HG03521 (cell line): Measurements from ENCODE around the gene ARHGEF4.

Source experiments
- ATAC-seq: cut with Tn5 transposase; IDR thresholded peaks from one replicate; pipeline ENCODE4 v1.9.1; 2021; ENCODE audit warnings: mild to moderate bottlenecking, moderate library complexity; ENCODE audit not compliant: unreplicated experiment

The ARHGEF4 gene

DNA sequence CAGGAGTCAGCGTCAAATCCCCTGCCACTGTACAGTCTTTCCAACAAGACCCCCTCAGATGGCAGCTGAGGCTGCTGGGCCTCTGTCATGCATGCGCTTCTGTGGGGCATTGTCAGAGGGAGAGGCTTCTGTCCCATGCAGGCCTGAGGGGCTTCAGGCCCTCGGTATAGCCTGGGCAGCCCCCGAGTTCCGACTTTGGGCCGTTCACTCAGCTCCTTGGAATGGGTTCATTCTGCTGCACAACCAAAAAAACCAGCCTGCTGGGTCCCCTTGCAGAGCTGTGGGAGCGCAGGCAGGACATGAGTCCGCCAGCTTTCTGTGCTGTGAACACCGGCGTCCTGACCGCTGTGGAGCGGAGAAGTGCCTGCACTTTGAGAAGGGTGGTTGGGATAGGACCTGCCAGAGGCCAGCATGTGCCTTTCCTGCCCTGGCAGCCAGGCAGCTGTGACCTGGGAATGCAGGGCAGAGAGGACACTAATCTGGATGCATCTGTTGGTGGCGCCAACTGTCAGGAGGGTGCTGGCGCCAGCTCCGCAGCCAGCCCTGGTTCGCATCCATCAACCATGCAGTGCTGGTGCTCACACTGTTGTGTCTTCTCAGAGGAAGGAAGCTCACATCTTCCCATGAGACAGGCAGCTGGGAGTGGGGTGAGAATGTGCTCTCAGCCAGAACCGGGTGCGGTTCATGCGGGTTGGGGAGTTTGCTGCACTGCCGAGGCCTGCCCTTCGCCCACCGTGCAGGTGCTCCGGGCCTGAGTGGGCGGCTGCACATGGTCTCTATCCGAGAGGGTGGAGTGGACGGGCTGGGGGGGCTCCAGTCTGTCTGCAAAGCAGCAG lies 14.3 kb downstream of the ARHGEF4 start:
- ATAC-seq, result no peak

DNA sequence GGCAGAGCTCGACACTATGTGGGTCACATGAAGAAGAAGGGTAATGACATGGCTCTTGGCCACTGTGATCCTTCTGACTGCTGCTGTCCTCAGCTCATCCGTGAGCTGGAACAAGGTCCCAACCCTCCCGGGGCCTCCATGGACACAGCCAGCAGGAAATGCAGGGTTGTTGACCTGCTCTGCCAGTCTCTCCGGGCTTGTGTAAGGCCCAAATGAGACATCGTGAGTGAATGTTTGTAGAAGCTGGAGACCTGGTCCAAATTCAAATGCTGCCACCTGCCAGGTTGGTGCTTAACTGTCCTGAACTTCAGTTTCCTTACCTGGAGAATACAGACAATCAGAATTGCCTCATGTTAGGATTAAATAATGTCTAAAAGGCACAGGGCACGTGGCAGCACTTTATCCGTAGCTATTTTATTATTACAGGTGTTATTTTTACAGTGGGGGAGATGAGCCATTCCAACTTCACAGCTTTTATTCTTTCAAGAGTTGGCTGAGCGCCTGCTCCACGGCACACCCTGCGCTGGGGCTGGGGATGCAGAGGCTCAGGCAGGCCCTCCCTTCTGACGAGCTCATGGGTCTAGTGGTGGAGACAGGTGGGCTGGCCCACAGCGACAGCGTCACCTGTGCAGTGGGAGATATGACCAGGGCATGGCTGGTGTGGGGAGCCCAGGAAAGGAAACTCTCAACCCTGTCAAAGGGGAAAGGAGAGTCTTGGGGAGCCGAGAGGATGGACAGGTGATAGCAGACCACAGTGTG lies 15.1 kb downstream of the ARHGEF4 start:
- ATAC-seq, result no peak

DNA sequence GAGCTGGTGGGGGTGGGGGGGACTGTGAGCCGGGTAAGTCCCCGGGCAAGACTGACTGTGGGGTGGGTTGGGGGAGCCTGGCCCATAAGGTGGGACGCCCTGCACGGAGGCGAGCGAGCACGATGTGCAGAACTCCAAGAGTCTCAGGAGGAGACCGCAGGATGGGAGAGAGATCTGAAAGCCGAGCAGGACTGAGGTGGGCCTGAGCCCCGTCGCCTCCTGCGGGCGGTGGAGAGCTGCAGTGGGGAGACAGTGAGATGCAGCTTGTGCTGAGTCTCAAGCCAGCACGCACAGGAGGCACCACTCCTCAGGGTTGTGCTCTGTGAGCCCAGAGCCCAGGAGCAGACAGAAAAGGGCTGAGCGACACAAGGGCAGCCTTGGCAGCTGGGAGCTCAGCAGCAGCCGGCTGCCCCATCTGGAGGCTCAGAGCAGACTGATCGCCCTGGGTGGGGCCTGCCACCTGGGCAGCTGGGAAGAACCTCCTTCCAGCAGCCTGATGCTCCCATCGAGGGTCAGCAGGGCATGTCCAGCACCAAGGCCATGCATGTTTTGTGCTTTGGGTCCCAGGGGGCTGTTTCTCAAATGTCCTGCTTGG lies 15.9 kb downstream of the ARHGEF4 start:
- no peak for ATAC-seq

DNA sequence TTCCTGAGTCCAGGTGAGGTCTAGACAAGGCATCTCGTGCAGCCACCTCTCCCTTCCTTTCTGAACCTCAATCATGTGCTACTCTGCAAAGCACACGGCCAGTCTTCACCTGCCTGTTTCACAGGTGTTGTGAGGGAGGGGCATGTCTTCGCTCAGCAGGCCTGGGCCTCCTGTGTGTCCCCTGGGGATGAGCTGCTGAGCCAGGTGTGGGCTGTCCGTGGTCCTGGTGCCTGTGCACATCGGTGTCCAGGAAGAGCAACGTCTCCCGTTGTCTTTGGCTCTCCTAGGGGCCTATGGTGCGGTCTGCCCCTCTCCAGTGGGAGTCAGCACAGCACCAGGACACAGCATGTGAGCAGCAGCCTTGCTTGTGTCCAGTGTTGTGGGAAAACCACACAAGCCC lies 16.7 kb downstream of the ARHGEF4 start:
- no peak for ATAC-seq

DNA sequence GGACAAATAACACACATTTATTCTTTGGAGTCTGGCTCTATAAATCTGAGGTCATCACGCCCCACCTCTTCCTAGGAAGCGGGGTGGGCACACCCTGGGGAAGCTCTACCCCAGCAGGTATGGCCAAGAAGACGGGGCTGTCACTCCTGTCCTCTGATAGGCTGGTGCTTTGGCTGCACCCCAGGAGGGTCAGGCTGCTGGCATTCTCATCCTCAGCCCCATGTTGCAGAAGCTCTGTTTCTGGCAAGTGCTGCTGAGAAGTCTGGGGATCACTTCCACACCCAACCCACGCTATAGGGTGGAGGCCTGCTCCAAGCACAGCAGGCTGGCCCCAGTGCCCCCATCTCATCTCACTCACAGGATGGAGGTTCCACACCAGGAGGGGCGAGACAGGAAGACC lies 17.6 kb downstream of the ARHGEF4 start:
- ATAC-seq, result no peak

DNA sequence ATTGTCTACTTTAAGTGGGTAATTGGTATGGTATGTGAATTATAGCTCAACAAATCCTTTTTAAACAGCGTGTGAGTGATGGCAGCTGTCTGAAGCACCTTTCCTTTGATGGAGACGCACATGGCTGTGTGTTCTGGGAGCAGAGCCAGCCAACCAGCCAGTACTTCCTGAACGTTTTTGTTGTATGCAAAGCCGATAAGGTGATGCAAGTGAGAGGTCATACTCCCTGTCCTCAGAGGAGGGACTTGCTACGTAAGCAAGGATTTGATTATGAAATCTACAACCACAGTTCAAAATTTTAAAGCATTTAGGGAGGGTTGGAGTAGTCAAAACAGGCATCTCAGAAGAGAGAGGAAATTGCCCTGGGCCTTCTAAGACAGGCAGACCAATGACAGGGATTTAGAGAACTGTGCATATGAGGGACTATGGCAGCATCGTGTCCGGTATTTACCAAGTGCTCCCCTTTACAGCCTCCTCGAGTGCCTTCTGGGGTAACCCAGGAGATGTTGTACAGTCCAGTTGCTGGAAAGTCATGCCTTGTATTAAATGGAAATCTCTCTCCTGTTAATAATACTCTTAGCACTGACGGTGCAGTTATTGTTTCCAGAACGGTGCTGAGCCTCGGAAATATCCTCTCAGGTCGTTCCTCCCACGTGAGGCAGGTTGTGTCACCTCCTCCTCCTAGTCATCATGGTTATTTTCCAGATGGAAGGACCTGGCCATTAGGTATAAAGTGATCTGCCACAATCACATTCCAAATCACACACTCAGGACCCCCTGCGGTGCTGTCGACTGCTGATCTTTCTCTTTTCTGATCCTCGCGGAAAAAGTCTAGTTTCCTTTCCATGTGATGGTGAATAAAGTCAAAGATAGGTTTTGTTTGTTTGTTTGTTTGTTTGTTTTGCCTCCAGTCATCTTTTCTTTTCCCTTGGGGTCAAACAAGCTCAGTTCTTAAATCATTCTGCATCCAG lies 28.4 kb downstream of the ARHGEF4 start:
- ATAC-seq, result no peak

DNA sequence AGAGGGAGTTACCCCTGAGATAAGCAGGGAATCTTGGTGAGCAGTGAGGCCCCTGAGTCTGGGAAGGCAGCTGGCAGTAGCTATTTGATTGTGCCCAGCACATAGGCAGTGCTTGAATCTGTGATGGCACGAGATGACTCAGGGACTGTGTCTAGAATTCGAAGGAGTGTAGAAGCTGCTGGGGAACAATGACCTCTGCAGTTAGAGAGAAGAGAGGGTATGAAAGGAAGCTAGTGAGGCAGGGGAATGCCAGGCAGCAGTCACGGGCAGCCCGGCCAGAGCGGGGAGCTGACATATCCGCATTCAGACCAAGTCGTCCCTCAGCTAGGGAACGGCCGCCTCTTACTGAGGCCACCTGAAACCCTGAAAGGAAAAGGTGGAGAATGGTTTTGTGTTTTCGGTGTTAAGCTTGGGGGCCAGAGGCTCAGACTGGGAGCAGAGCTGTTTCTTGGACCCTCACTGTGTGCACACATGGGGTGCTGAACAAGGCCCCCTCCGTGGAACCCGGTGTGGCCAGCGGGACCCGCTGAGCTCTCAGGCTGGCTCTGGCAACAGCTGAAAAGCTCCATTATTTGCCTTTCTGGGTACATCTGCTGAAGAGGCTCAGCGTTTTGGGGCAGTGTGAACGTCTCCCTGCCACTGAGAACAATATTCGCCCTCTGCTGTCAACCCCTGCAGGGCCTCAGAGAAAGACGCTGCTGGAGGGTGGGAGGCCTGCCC lies 32.9 kb downstream of the ARHGEF4 start:
- ATAC-seq, result no peak

DNA sequence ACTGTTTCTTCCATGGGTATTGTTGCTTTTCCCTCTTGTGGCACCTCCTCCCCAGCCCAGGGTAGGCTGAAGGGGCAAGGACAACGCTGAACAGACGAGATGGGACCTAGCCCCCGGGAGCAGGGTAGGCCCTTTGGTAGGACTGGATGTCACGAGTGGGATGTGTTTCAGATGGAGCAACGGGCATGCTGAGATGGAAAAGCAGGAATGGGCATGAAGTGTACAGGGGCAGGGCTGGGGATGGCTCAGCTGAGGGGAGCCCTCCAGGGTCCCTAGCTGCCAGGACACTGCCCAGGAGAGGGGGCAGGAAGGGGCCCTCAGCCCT lies 33.4 kb downstream of the ARHGEF4 start:
- ATAC-seq, result no peak

DNA sequence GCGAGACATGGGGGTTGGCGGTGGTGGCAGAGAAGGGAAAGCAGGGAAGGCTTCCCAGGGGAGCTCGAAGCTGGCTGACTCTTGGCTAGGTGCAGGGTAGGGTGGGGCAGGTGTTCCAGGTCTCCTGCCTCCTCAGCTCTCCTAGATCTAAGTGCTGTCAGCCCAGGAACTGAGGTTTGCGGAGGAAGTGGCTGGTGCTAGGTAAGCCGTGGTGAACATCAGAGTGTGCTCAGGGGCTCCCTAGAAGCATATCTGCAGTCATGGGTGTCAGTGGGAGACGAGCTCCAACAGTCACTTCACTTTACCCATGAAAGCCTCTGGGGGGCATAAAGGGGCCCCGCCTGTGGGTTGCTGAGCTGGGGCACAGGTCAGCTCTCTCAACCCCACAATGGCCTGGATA lies 34.1 kb downstream of the ARHGEF4 start:
- ATAC-seq, result no peak

DNA sequence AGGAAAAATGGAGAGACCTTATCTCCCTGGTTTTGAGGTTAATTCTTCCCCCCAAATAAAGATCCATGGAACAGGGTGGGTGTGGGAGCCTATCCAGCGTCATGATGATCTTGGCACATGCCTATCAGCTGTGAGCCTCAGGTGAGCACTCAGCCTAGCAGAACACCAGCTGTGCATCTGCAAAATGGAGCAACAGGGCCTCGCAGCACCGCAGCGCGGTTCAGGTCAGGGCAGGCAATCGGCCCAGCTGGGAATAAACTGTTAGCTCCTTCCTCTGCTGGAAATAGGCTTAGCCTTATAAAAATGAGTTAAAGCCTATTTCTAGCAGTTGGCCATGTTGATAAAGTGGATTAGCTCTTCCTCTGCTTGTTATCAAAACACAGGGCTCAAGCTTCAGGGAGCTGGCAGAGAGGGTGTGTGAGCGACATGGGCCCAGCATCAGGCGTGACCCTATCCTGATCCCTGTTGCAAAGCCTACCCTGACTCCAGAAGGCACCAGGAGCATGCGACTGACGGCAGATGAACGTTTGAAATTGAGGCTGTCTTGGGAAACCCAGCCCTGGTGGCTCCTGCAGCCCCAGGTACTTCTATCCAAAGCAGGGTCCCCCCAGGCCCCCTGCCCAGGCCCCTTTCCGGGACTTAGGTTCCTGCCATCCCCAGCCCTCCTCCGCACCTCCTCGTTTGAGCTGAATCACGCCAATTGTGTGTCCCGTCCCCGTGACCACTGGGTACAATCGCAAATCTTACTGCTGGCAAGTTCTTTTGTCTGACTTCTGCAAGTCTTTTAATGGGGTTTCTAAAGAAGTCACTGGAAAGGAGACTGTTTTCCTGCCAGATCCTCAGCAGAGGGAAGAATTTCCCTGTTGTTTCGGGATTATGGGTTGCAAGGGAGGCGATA lies 35.4 kb downstream of the ARHGEF4 start:
- no peak for ATAC-seq

DNA sequence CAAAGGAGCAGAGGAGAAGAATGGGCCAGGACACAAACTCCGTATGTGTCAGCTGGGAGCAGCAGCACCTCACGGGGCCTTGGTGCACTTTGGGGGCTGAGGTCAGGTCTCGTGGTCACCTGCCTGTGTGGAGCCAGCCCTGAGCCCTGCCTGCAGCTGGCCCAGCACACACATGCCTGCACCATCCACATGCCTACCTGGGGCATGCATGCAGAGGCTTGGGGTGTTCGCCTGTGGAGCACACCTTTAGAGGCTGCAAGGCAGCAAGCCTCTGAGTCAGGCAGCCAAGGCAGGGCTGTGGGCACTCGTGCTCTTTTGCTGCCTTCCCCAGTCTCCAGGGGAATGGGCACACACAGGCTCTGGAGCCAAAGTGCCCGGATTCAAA lies 36.0 kb downstream of the ARHGEF4 start:
- ATAC-seq, result no peak

DNA sequence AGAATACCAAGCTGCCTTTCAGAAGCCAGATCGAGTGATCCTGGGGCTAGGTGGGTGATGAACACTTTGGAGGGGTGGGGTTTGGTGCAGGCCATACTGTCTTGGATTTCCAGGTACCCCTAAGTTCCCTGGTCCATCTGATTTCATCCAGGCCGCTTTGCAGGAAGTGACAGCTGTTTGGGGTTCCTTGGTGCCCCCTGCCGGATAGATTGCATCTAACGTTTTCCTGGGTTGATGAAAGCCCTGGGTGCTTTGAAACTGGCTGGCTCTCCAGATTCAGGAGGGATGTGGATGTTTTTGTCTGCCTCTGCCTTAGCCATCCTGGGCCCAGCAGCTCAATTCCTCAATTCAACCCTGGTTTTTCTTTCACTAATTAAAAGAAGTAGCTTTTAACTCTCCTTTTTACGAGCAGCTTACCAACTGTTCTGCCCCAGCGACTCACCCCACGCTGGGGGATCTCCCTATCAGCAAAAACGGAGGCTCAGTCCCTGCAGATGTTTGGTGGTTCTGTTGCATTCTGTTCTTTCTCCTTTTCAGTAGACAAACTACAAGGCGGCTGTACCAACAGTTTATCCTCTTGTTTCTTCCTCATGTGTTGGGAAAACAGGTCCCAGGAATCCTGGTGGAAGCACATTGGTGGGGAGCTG lies 37.1 kb downstream of the ARHGEF4 start:
- ATAC-seq, result peak; percentile 77

DNA sequence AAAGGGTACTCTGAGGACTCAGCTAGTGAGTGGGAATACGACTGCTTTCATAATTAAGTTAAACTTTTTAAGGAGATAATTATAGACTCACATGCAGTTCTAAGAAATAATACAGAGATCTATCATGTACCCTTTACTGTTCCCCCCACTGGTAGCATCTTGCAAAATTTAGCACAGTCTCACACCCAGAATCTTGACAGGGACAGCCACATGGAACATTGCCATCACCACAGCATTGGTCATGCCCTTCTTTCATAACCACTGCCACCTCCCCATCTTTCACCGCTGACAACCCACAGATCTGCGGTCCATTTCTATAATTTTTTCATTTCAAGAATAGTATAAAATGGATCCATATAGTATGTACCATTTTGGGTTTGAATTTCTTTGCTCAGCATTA lies 37.8 kb downstream of the ARHGEF4 start:
- ATAC-seq, result no peak

DNA sequence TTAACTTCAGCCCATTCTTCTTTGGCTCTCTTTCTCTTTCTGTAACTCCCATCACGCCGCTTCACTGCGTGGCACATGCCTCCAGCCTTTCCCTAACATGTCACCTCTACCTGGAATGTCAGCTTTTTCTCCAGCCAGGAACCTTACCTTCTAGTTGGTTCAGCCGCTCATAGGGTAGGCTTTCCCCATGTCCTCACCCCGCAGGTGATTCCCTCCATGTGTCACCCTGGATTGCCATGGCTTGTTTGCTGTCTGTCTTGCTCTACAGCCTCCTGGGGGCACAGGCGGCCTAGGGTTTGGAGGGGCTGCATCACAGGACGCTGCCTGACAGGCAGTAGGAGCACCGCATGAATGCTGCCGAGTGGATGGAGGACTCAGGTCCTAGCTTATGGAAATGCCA lies 39.2 kb downstream of the ARHGEF4 start:
- ATAC-seq, result no peak

DNA sequence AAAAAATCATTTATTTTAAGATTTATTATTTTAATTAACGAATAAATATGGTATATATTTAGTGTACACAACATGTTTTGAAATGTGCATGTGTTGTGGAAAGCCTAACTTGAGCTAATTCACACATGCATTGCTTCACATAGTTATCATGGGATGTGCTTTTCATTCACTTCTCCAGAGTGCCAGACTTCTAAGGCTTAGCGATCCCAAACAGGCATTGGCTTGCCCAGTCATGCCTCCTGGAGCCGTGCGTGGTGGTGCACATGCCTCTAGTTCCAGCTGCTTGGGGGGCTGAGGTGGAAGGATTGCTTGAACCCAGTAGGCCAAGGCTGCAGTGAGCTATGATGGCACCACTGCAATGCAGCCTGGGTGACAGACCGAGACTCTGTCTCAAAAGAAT lies 40.5 kb downstream of the ARHGEF4 start:
- no peak for ATAC-seq

DNA sequence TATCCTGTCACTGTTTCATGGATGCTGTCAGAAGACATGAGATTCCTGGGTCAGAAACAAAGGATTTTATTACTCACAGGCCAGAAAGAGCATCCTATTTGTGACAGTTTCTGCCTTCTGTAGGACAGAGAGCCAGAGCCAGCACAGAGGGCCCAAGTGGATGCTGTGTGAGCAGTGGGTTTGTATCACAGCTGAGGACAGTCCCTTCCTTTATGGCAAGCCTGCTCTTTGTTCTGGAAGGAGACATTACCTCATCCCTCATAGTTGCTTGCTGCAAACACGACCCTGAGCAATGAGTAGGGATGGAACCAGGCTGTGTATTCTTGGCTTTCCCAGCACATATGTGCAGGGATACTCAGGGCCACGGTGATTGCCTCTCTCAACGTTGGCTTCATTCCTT lies 41.6 kb downstream of the ARHGEF4 start:
- no peak for ATAC-seq

DNA sequence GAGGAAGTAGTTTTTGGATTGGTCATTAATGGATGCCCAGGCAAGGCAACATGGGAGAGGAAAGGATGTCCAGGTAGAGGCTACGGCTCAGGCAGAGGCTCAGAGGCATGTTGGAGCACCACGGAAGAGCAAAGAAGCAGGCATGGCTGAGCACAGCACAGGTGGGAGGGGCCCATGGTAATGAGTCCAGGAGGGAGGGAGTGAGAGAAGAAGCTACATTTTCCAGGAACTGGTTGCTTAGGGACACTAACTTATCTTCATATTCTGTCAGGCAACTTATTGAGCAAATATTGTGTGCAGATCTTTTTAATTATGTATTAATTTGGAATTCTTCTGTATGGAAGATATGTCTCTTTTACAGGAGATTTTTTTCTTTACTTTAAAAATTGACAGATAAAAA lies 42.2 kb downstream of the ARHGEF4 start:
- ATAC-seq, result no peak

DNA sequence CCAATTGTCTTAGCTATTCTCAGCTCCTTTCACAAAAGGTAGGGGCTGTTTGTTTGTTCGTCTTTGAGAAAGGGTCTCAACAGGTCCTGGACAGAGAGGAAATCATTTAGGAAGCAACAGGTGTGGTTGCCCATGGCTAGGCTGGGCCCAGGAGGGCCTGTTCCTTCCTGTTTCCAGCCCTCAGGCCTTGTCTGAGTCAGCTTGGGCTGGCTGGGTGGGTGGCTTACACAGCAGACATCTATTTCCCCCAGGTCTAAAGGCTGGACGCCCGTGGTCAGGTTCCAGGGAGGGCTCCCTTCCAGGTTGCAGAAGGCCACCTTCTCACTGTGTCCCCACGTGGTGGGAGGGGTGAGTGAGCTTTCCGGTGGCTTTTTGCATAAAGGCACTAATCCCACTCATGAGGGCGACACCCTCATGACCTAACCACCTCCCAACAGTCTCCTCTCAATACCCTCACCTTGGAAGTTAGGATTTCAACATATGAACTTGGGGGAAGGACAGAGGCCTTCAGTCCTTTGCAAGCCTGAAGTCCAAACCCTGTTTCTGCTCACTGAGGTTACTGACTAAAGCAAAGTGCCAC lies 45.5 kb downstream of the ARHGEF4 start:
- ATAC-seq, result no peak

DNA sequence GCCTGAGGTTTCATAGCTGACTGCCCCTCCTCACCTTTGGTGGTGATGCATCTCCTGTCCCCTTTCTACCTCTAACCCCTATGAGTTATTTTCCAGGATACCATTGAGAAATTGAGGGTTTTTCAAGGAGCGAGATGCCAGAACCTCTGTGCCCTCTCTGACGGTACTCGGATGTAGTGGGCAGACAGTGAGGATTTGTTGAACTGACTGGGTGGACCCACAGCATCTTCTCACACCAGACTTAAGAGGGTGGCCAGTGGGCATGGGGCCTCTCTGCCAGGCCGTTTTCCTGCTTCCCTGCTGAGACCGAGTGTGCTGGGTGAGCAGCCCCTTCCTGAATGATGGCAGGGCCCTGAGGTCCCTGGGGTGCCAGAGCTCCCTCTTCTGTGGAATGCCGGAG lies 46.3 kb downstream of the ARHGEF4 start:
- ATAC-seq, result no peak
